Cardiac fibroblast (primary cell): Measurements from ENCODE around the gene LAS1L.

Experiments
- DNase-seq, 2 donors: peaks; one replicate each; pipeline versions ENCODE4 v3.0.0 to v3.0.0-alpha.2; 2010; ENCODE audit warnings: low read depth in 2 of 2
- H3K4me3 ChIP-seq, 2 donors: replicated peaks in 1 of 2; 1 replicate in 1 of 2; 2 replicates in 1 of 2; pipeline ENCODE4 v1.5.1; 2011; ENCODE audit warnings: low read depth in 2 of 2, low read length in 2 of 2, mild to moderate bottlenecking in 2 of 2, moderate library complexity in 1 of 2
- CTCF ChIP-seq: IDR thresholded peaks from one replicate; pipeline ENCODE4 v1.5.1; 2011; ENCODE audit warnings: low read depth, mild to moderate bottlenecking, low read length, inconsistent platforms

LAS1L gene

GRCh38 chrX:65517923-65518322, 16.7 kb downstream of the LAS1L start:
- H3K4me3 ChIP-seq: no peak overlapping the region
- no peak for TF ChIP-seq CTCF
- DNase-seq: no peak

GRCh38 chrX:65516756-65517155, 17.8 kb downstream of the LAS1L start:
- H3K4me3 ChIP-seq: no peak overlapping the region
- no peak for DNase-seq
- no peak for TF ChIP-seq CTCF

- TF ChIP-seq CTCF: no peak
- no peak overlapping the region for H3K4me3 ChIP-seq
- DNase-seq: no peak
These were observed 21.0 kb downstream of the LAS1L start for GRCh38 chrX:65513610-65514009.

GRCh38 chrX:65509400-65509799, 25.2 kb downstream of the LAS1L start:
- H3K4me3 ChIP-seq: no peak overlapping the region
- DNase-seq: no peak
- TF ChIP-seq CTCF: no peak

- TF ChIP-seq CTCF: no peak
- H3K4me3 ChIP-seq: no peak overlapping the region
- no peak for DNase-seq
These were observed 25.7 kb downstream of the LAS1L start for GRCh38 chrX:65508851-65509250.

- TF ChIP-seq CTCF: no peak
- H3K4me3 ChIP-seq: no peak overlapping the region
- DNase-seq: no peak
These were observed 32.0 kb downstream of the LAS1L start for GRCh38 chrX:65502618-65503017.

- DNase-seq: no peak
These were observed 41.2 kb downstream of the LAS1L start for GRCh38 chrX:65493431-65493830.

More at GRCh38 chrX:65493431-65493830, 41.2 kb downstream of the LAS1L start:
- no peak overlapping the region for H3K4me3 ChIP-seq
- no peak for TF ChIP-seq CTCF
